ENCODE data around the gene FAM118A.

DNA sequence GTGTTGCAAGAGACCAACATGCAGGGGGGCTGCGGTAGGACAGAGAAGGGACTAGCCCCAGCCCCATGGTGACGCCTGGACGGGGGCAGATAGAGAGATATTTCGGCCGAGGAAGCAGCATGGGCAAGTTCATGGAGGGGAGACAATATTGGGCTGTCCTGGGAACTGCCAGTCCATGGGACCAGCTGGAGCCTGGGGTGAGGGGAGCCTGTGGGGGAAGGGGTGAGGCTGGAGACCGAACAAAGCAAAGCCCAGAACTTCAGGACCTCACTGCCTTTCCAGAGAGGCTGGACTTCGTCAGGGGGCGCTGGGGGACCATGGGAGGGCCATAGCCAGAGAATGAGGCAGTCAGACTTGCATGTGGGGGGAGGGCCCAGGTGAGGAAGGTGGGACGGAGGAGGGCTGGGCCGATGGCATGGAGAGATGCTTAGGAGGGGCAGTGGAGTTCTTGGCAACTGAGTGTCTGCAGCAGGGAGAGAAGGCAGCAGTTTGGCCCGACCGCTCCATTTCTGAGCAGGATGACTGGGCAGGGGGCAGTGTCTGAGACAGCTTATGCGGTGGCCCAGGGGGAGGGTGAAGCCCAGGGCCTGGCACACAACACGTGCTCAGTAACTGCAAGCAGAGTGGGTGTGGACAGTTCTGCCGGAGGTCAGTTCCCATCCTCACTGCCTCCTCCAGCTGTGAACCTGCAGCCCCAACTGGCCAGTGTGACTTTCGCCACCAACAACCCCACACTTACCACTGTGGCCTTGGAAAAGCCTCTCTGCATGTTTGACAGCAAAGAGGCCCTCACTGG lies 24.3 kb upstream of the FAM118A start:
- TF ChIP-seq POLR2AphosphoS5 (IDR thresholded peaks at IDR 0.05; ENCODE audit: low read depth) (no peak), EZH2phosphoT487 (IDR thresholded peaks at IDR 0.05; ENCODE audit: unreplicated experiment) (no peak), CTCF (conservative IDR thresholded peaks at IDR 0.05; ENCODE audit: low read depth in 2 of 2) (peak; percentile 26 to 83; a peak in 3 of 4 replicates), EZH2 (IDR thresholded peaks at IDR 0.05; ENCODE audit: low read depth, unreplicated experiment) (no peak), CREB1 (CRISPR knock-in tag; IDR thresholded peaks at IDR 0.05; ENCODE audit: low read depth) (no peak), REST (IDR thresholded peaks at IDR 0.05; ENCODE audit: unreplicated experiment) (no peak), NANOG (IDR thresholded peaks at IDR 0.05; ENCODE audit: borderline replicate concordance) (no peak), ZNF462 (CRISPR knock-in tag; IDR thresholded peaks at IDR 0.05) (no peak), STAT1 (IDR thresholded peaks at IDR 0.05; ENCODE audit: unreplicated experiment) (no peak), JUNB (IDR thresholded peaks at IDR 0.05; ENCODE audit: unreplicated experiment) (no peak)
- TF ChIP-seq, protein P1, sequence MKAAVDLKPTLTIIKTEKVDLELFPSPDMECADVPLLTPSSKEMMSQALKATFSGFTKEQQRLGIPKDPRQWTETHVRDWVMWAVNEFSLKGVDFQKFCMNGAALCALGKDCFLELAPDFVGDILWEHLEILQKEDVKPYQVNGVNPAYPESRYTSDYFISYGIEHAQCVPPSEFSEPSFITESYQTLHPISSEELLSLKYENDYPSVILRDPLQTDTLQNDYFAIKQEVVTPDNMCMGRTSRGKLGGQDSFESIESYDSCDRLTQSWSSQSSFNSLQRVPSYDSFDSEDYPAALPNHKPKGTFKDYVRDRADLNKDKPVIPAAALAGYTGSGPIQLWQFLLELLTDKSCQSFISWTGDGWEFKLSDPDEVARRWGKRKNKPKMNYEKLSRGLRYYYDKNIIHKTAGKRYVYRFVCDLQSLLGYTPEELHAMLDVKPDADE (IDR thresholded peaks at IDR 0.05) = no peak
